GM12878 (cell line): ENCODE data around the gene ATP5PB. TPM values are rescaled to one million over a fixed set of nuclear protein-coding genes. Genes with fewer than 3 reads are reported as not detected.
A peak's percentile ranks its signal among the peaks of the same experiment; 100 is the strongest.

Source experiments
- ATAC-seq: fragments of 200-7000 bp; cut with Tn5 transposase; 3 replicates; pipeline ENCODE4 v1.9.1; 2020; ENCODE audit warnings: mild to moderate bottlenecking, moderate library complexity
- BruUV-seq: library from RNA; stranded (reverse); fragments of 400-500 nt; replicated peaks from 2 replicates; lab custom pipeline; 2021; lab: Mats Ljungman, UMichigan
- CTCF ChIA-PET: fragments of 300-600 bp; sonication (Branson Sonifier 250); formaldehyde crosslinking; extraction: SDS; loops from one replicate; lab custom pipeline; 2021; ENCODE audit warnings: inconsistent platforms; lab: Yijun Ruan, JAX
- POLR2A ChIA-PET: fragments of 350-600 bp; formaldehyde crosslinking; extraction: SDS; loops from one replicate; lab custom pipeline; 2021; ENCODE audit warnings: inconsistent platforms; lab: Charles Lee
- RAD21 ChIA-PET: fragments of 300-600 bp; sonication (Branson Sonifier 250); formaldehyde crosslinking; loops from one replicate; lab custom pipeline; 2023; ENCODE audit warnings: antibody characterized with exemption; ENCODE audit not compliant: unreplicated experiment; lab: Charles Lee
- SMC1A ChIA-PET: fragments of 300-600 bp; sonication (Branson Sonifier 250); formaldehyde crosslinking; loops from one replicate; lab custom pipeline; 2023; ENCODE audit not compliant: unreplicated experiment, uncharacterized antibody; lab: Charles Lee
- DNase-seq: peaks from one replicate; pipeline ENCODE4 v3.0.0-alpha.2; 2011; ENCODE audit warnings: low read depth, low spot score
- FAIRE-seq: peaks from 3 replicates; lab custom pipeline; 2011; peaks lifted over from hg19 to GRCh38; lab: Jason Lieb, UNC
- H2AFZ ChIP-seq: 2 replicates; pipeline ENCODE4 v1.6.0; 2011; ENCODE audit warnings: low read depth, low read length, control low read depth; ENCODE audit not compliant: control insufficient read depth
- H3K27ac ChIP-seq: 2 replicates; pipeline ENCODE4 v1.5.1; 2011; ENCODE audit warnings: control low read depth; ENCODE audit not compliant: control insufficient read depth, insufficient read depth
- H3K27me3 ChIP-seq, 2 experiments: replicated peaks in 1 of 2; 2 replicates each; pipeline versions ENCODE4 v1.6.0 to v1.6.1; 2011; ENCODE audit warnings: low read length in 1 of 2; ENCODE audit not compliant: control insufficient read depth in 2 of 2, insufficient read depth in 2 of 2
- H3K36me3 ChIP-seq, 2 experiments: 2 replicates each; pipeline ENCODE4 v1.5.1; 2011; ENCODE audit warnings: low read length in 1 of 2; ENCODE audit not compliant: control insufficient read depth in 2 of 2, insufficient read depth in 2 of 2
- H3K4me1 ChIP-seq: 2 replicates; pipeline ENCODE4 v1.6.1; 2011; ENCODE audit warnings: mild to moderate bottlenecking, low read length, moderate library complexity, mixed read lengths; ENCODE audit not compliant: control insufficient read depth, insufficient read depth
- H3K4me2 ChIP-seq: 2 replicates; pipeline ENCODE4 v1.6.0; 2011; ENCODE audit warnings: control low read depth; ENCODE audit not compliant: control insufficient read depth, insufficient read depth
- H3K4me3 ChIP-seq: fragments of 200-600 bp; sonication (generic); 2 replicates; pipeline ENCODE4 v1.5.1; 2016
- H3K79me2 ChIP-seq: 2 replicates; pipeline ENCODE4 v1.6.0; 2011; ENCODE audit warnings: low read length; ENCODE audit not compliant: control insufficient read depth, insufficient read depth
- H3K9ac ChIP-seq: 2 replicates; pipeline ENCODE4 v1.8.0; 2011; ENCODE audit warnings: low read length, control low read depth, mixed read lengths; ENCODE audit not compliant: control insufficient read depth, insufficient read depth
- H3K9me3 ChIP-seq: replicated peaks from 3 replicates; pipeline ENCODE4 v1.5.1; 2011; ENCODE audit warnings: mild to moderate bottlenecking, low read length; ENCODE audit not compliant: control insufficient read depth, insufficient read depth
- H4K20me1 ChIP-seq: 2 replicates; pipeline ENCODE4 v1.6.0; 2011; ENCODE audit not compliant: control insufficient read depth, insufficient read depth
- ASH2L ChIP-seq: fragments of 300-600, 200-600 bp; sonication (generic); IDR thresholded peaks from 2 replicates; pipeline ENCODE4 v1.6.1; 2017; ENCODE audit warnings: low read depth, mild to moderate bottlenecking, borderline replicate concordance
- BMI1 ChIP-seq: fragments of 450-650 bp; IDR thresholded peaks from 2 replicates; pipeline ENCODE4 v1.6.1; 2016; ENCODE audit warnings: mild to moderate bottlenecking, moderate library complexity, borderline replicate concordance
- CHD4 ChIP-seq: fragments of 200-600 bp; sonication (generic); IDR thresholded peaks from 2 replicates; pipeline ENCODE4 v1.6.1; 2016; ENCODE audit warnings: mild to moderate bottlenecking
- EP300 ChIP-seq, 2 experiments: fragments of 150-350 bp in 1 of 2; IDR thresholded peaks; 2 replicates each; pipeline ENCODE4 v1.6.1; 2011 to 2012; ENCODE audit warnings: low read depth in 2 of 2, low read length in 2 of 2, borderline replicate concordance in 1 of 2, improper control_type of control experiment in 1 of 2, inconsistent platforms in 1 of 2; ENCODE audit not compliant: control insufficient read depth in 1 of 2
- IRF3 ChIP-seq: fragments of 450-650 bp; IDR thresholded peaks from 2 replicates; pipeline ENCODE4 v1.6.1; 2014; ENCODE audit warnings: mild to moderate bottlenecking
- PAX8 ChIP-seq: fragments of 450-650 bp; IDR thresholded peaks from 2 replicates; pipeline ENCODE4 v1.6.1; 2017; ENCODE audit warnings: mild to moderate bottlenecking, moderate library complexity
- RB1 ChIP-seq: fragments of 450-650 bp; formaldehyde crosslinking; IDR thresholded peaks from 2 replicates; pipeline ENCODE4 v1.6.1; 2017; ENCODE audit warnings: mild to moderate bottlenecking, borderline replicate concordance
- RBBP5 ChIP-seq: fragments of 200-600 bp; sonication (generic); conservative IDR thresholded peaks from 2 replicates; pipeline ENCODE4 v1.6.1; 2016
- SIX5 ChIP-seq: IDR thresholded peaks from 2 replicates; pipeline ENCODE4 v1.6.1; 2011; ENCODE audit warnings: mild to moderate bottlenecking, low read depth, low read length, moderate library complexity; ENCODE audit not compliant: severe bottlenecking
- SMAD1 ChIP-seq: fragments of 450-650 bp; IDR thresholded peaks from 2 replicates; pipeline ENCODE4 v1.6.1; 2018; ENCODE audit warnings: mild to moderate bottlenecking, low read depth; ENCODE audit not compliant: partially characterized antibody
- STAT3 ChIP-seq: IDR thresholded peaks from 2 replicates; pipeline ENCODE4 v1.6.1; 2011; ENCODE audit warnings: low read depth, low read length, improper control_type of control experiment
- TCF12 ChIP-seq: IDR thresholded peaks from 2 replicates; pipeline ENCODE4 v1.6.1; 2011; ENCODE audit warnings: low read depth, mild to moderate bottlenecking, low read length
- USF1 ChIP-seq: IDR thresholded peaks from 2 replicates; pipeline ENCODE4 v1.6.1; 2011; ENCODE audit warnings: borderline replicate concordance, low read depth, mild to moderate bottlenecking, moderate library complexity, mixed read lengths, low read length; ENCODE audit not compliant: insufficient read depth; ENCODE audit errors: extremely low read length
- ZBED1 ChIP-seq: IDR thresholded peaks from 2 replicates; pipeline ENCODE4 v1.6.1; 2016; ENCODE audit warnings: borderline replicate concordance
- ZSCAN29 ChIP-seq: fragments of 450-650 bp; IDR thresholded peaks from 2 replicates; pipeline ENCODE4 v1.6.1; 2017; ENCODE audit warnings: mild to moderate bottlenecking, moderate library complexity
- whole genome bisulfite sequencing: methylation state at CpG from one replicate; pipeline ENCODE4 v1.1.6; 2016; ENCODE audit warnings: low lambda C conversion rate; ENCODE audit not compliant: insufficient replicate concordance, insufficient coverage; ENCODE audit errors: missing lambda C conversion rate; 5-methylcytosine and 5-hydroxymethylcytosine counted together
- in situ Hi-C: fragments of 300-500 bp; cut with MboI; formaldehyde crosslinking; loops from 9 replicates; pipeline ENCODE4 v1.14.3; 2018; ENCODE audit warnings: mixed read lengths
- intact Hi-C: fragments of 100-400 bp; cut with micrococcal nuclease; formaldehyde crosslinking; loops from one replicate; pipeline ENCODE4 v1.14.2; 2022; ENCODE audit not compliant: unreplicated experiment
- polyA plus RNA-seq, 11 experiments: library from polyadenylated mRNA; depleted of rRNA in 4 of 11; unstranded in 6 of 11; stranded (reverse) in 5 of 11; fragments of >200 nt; fragmentation: Nextera tagmentation in 4 of 11; fragmentation: Illumina TruSeq in 1 of 11; extraction: Ambion mirVana in 4 of 11; extraction: Trizol in 1 of 11; gene quantifications; 1 replicate in 1 of 11; 2 replicates in 10 of 11; pipeline versions ENCODE4 v1.2.1 to v1.2.3, GENCODE V29; 2011 to 2016; ENCODE audit warnings: inconsistent platforms in 2 of 11, missing spikeins in 2 of 11, low read depth in 1 of 11
- total RNA-seq, 4 experiments: library from RNA; depleted of rRNA in 3 of 4; stranded (reverse); fragments of >200 nt in 3 of 4; fragmentation: Illumina TruSeq in 1 of 4; extraction: Trizol in 1 of 4; gene quantifications; 2 replicates each; pipeline versions ENCODE4 v1.2.1 to v1.2.3, GENCODE V29; 2013 to 2021
- TF ChIP-seq, protein P1 (sequence below): fragments of 450-650 bp; formaldehyde crosslinking; IDR thresholded peaks from 2 replicates; pipeline ENCODE4 v1.5.0; 2022; ENCODE audit warnings: mild to moderate bottlenecking, missing genetic modification characterization
- TF ChIP-seq, protein P2 (sequence below): IDR thresholded peaks from 2 replicates; pipeline ENCODE4 v1.6.1; 2011; ENCODE audit warnings: low read depth, low read length, improper control_type of control experiment, borderline replicate concordance

ATP5PB gene
- total and polyA plus RNA-seq, 10 of the 15 experiments (the other 5 are each of a cell fraction or from before 2014, with no cell fraction given): 380 to 1,760 (median 677) TPM

DNA sequence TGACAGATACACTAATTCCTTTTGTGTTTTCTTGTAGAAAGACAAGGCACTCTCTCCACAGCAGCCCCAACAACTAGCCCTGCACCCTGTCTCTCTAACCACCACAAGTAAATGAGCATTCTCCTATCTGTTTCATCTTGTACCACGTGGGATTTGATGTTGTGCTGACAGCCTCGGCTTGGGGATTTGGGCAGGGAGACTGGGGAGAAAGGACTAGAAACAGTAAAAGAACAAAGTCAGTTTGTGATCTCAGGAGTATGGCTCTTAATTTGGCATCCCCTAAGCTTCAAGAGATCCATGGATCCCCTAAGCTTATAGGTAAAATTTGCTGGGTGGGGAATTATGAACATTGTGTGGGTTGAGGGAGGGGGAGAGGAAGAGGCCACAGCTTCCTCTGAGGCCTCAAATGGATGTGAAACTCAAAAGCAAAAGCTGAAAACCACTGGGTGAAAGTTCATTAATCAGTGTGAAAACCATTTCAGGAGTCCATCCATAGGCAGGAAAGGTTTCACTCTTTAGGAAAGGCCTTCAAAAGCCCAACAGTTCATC, 27.6 kb downstream of the ATP5PB start:
- peak overlapping the region; percentile 15; the same call in 1 of the 2 replicates for H3K4me3 ChIP-seq
- DNase-seq (peak; percentile 59), ATAC-seq (peak; percentile 87), FAIRE-seq (no peak)
- no peaks in the 10 kb centered on the region for H3K9me3 ChIP-seq
- peak overlapping the region; percentile 74 for H3K27ac ChIP-seq
- no peaks in the 10 kb centered on the region for H3K36me3 ChIP-seq
- H2AFZ ChIP-seq: peak overlapping the region; percentile 57
- WGBS: 10% methylated on average over 2 of the region's 2 CpGs
- ChIA-PET SMC1A (interaction anchor here (0.6 to 12.1 kb wide), 20 partner anchors 9 to 290 kb away, joined by 3 to 128 read pairs (median 6); no protein-coding TSS in a partner anchor), POLR2A (interaction anchor here (0.9 to 1.9 kb wide), 4 partner anchors 11 to 117 kb away, joined by 3 to 13 read pairs (median 4); no protein-coding TSS in a partner anchor), CTCF (interaction anchor here (0.9 to 8.7 kb wide), 13 partner anchors 21 to 290 kb away, joined by 3 to 119 read pairs (median 5); no protein-coding TSS in a partner anchor), RAD21 (interaction anchor here (0.6 to 5.5 kb wide), 19 partner anchors 11 to 291 kb away, joined by 3 to 48 read pairs (median 3); partner anchors contain the start of genes ATP5PB, INKA2, OVGP1 and WDR77)
- intact Hi-C loops (loop anchor here (10.0 kb wide), 2 partner anchors 62 to 252 kb away; partner anchors contain the start of gene CHI3L2), in situ Hi-C loops (loop anchor here (25.0 kb wide), 1 partner anchor 885 kb away; no protein-coding TSS in a partner anchor)
- H3K9ac ChIP-seq: no peak overlapping the region
- peaks cover 30% of the 10 kb centered on the region for H3K4me1 ChIP-seq
- no peaks in the 10 kb centered on the region for H3K79me2 ChIP-seq
- H4K20me1 ChIP-seq: no peaks in the 10 kb centered on the region
- H3K4me2 ChIP-seq: peak overlapping the region; percentile 68
- no peaks in the 10 kb centered on the region for H3K27me3 ChIP-seq
- no TSS peak for BruUV-seq
- TF ChIP-seq BMI1 (no peak; the same call in 1 of the 2 replicates), STAT3 (no peak; the same call in 1 of the 2 replicates), RBBP5 (peak; percentile 74; the same call in 1 of the 2 replicates), EP300 (IDR thresholded peaks at IDR 0.05; ENCODE audit: borderline replicate concordance in 1 of 2, control insufficient read depth in 1 of 2, low read depth in 2 of 2, low read length in 2 of 2) (peak in 1 of 2 experiments; percentile 38; a peak in 1 of 4 replicates), RB1 (no peak), SIX5 (no peak), CHD4 (no peak), ZSCAN29 (no peak), ZBED1 (no peak), ASH2L (peak; percentile 98), USF1 (peak; percentile 62), PAX8 (no peak), IRF3 (no peak), TCF12 (no peak), SMAD1 (no peak)
- TF ChIP-seq, protein P1, sequence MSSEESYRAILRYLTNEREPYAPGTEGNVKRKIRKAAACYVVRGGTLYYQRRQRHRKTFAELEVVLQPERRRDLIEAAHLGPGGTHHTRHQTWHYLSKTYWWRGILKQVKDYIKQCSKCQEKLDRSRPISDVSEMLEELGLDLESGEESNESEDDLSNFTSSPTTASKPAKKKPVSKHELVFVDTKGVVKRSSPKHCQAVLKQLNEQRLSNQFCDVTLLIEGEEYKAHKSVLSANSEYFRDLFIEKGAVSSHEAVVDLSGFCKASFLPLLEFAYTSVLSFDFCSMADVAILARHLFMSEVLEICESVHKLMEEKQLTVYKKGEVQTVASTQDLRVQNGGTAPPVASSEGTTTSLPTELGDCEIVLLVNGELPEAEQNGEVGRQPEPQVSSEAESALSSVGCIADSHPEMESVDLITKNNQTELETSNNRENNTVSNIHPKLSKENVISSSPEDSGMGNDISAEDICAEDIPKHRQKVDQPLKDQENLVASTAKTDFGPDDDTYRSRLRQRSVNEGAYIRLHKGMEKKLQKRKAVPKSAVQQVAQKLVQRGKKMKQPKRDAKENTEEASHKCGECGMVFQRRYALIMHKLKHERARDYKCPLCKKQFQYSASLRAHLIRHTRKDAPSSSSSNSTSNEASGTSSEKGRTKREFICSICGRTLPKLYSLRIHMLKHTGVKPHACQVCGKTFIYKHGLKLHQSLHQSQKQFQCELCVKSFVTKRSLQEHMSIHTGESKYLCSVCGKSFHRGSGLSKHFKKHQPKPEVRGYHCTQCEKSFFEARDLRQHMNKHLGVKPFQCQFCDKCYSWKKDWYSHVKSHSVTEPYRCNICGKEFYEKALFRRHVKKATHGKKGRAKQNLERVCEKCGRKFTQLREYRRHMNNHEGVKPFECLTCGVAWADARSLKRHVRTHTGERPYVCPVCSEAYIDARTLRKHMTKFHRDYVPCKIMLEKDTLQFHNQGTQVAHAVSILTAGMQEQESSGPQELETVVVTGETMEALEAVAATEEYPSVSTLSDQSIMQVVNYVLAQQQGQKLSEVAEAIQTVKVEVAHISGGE (CRISPR knock-in tag): no peak
- TF ChIP-seq, protein P2, sequence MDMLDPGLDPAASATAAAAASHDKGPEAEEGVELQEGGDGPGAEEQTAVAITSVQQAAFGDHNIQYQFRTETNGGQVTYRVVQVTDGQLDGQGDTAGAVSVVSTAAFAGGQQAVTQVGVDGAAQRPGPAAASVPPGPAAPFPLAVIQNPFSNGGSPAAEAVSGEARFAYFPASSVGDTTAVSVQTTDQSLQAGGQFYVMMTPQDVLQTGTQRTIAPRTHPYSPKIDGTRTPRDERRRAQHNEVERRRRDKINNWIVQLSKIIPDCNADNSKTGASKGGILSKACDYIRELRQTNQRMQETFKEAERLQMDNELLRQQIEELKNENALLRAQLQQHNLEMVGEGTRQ: peak; percentile 25; the same call in 1 of the 2 replicates
